Measurements from ENCODE around the gene SDR42E1. TPM values are rescaled to one million over a fixed set of nuclear protein-coding genes. Genes with fewer than 3 reads are reported as not detected.

The SDR42E1 gene
- total RNA-seq, 2 experiments from 2014 or later, result under 0.01 to 0.65 TPM

DNA sequence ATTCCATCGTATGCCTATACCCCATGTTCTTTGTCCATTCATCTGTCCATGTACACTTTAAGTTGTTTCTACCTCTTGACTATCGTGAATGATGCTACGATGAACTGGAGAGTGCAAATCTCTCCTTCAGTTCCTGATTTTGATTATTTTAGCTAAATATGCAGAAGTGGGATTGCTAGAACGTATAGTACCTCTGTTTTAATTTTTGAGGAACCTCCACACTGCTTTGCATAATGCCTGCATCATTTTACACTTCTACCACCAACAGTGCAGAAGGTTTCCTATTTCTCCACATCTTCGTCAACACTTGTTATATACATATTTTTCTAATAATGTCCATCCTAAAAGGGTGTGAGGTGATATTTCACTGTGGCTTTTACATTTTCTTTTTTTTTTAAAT is 43.9 kb downstream of the SDR42E1 start:
- ChIA-PET POLR2A (no interaction called here), CTCF (ENCODE audit: unreplicated experiment) (no interaction called here)
- no peak overlapping the region for H3K4me3 ChIP-seq (ENCODE audit: low read depth, low read length, poor library complexity, severe bottlenecking)
- DNase-seq (ENCODE audit: low spot score), result no peak
- H4K20me1 ChIP-seq (ENCODE audit: insufficient read depth, low read length), result no peaks in the 10 kb centered on the region
- no peaks in the 10 kb centered on the region for H3K4me1 ChIP-seq (ENCODE audit: insufficient read depth, low read length, poor library complexity, severe bottlenecking)
- no peaks in the 10 kb centered on the region for H3K9me2 ChIP-seq (ENCODE audit: insufficient read depth, low read length)
- H3K4me2 ChIP-seq (ENCODE audit: low read length), result no peak overlapping the region
- no peak overlapping the region for H3K27ac ChIP-seq (ENCODE audit: low read depth, low read length, poor library complexity, severe bottlenecking)
- no peak for TF ChIP-seq EZH2phosphoT487 (IDR thresholded peaks at IDR 0.05; ENCODE audit: borderline replicate concordance, low read depth, low read length)
- TF ChIP-seq, protein P1, sequence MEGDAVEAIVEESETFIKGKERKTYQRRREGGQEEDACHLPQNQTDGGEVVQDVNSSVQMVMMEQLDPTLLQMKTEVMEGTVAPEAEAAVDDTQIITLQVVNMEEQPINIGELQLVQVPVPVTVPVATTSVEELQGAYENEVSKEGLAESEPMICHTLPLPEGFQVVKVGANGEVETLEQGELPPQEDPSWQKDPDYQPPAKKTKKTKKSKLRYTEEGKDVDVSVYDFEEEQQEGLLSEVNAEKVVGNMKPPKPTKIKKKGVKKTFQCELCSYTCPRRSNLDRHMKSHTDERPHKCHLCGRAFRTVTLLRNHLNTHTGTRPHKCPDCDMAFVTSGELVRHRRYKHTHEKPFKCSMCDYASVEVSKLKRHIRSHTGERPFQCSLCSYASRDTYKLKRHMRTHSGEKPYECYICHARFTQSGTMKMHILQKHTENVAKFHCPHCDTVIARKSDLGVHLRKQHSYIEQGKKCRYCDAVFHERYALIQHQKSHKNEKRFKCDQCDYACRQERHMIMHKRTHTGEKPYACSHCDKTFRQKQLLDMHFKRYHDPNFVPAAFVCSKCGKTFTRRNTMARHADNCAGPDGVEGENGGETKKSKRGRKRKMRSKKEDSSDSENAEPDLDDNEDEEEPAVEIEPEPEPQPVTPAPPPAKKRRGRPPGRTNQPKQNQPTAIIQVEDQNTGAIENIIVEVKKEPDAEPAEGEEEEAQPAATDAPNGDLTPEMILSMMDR (conservative IDR thresholded peaks at IDR 0.05; ENCODE audit: low read length), result no peak
- no TSS peak for BruUV-seq (replicated peaks)
- H2AFZ ChIP-seq (ENCODE audit: low read length), result no peak overlapping the region
- no peaks in the 10 kb centered on the region for H3K79me2 ChIP-seq (ENCODE audit: insufficient read depth, low read depth, low read length)
- H3K36me3 ChIP-seq (ENCODE audit: insufficient read depth, low read length), result no peaks in the 10 kb centered on the region
- intact Hi-C loops (cut with micrococcal nuclease; ENCODE audit: unreplicated experiment), result loop anchor here (10.0 kb wide), 1 partner anchor 267 kb away; no protein-coding TSS in a partner anchor
- H3K9me3 ChIP-seq (ENCODE audit: low read length), result peaks cover 9% of the 10 kb centered on the region; the same call in 1 of the 2 replicates

DNA sequence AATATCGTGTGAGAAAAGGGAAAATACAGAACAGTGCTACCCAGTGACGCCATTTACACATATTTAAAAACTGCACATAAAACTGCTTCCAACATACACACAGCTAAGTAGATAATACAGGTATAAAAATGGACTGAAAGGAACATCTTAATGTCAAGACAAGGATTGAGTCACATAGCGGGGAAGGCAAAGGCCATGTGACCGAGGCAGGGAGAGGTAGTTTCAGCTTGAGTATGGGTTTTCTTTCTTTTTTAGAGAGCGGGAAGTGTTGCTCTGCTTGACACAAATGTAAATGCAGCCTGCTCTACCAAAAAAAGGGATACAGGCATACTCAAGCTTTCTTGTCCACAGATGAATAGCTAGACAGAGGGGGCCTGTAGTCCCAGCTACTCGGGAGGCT is 46.5 kb downstream of the SDR42E1 start:
- H3K79me2 ChIP-seq (ENCODE audit: insufficient read depth, low read depth, low read length), result no peaks in the 10 kb centered on the region
- DNase-seq (ENCODE audit: low spot score), result no peak
- ChIA-PET POLR2A (interaction anchor here (0.7 kb wide), 1 partner anchor 22 kb away, joined by 3 read pairs; no protein-coding TSS in a partner anchor), CTCF (ENCODE audit: unreplicated experiment) (no interaction called here)
- no peak overlapping the region for H3K4me3 ChIP-seq (ENCODE audit: low read depth, low read length, poor library complexity, severe bottlenecking)
- H3K4me1 ChIP-seq (ENCODE audit: insufficient read depth, low read length, poor library complexity, severe bottlenecking), result no peaks in the 10 kb centered on the region
- H4K20me1 ChIP-seq (ENCODE audit: insufficient read depth, low read length), result no peaks in the 10 kb centered on the region
- intact Hi-C loops (cut with micrococcal nuclease; ENCODE audit: unreplicated experiment), result loop anchor here (10.0 kb wide), 1 partner anchor 270 kb away; no protein-coding TSS in a partner anchor
- no peaks in the 10 kb centered on the region for H3K9me3 ChIP-seq (ENCODE audit: low read length)
- TF ChIP-seq EZH2phosphoT487 (IDR thresholded peaks at IDR 0.05; ENCODE audit: borderline replicate concordance, low read depth, low read length), result no peak
- TF ChIP-seq, protein P1 (conservative IDR thresholded peaks at IDR 0.05; ENCODE audit: low read length), result no peak
- no peak overlapping the region for H3K4me2 ChIP-seq (ENCODE audit: low read length)
- BruUV-seq (replicated peaks), result no TSS peak
- H2AFZ ChIP-seq (ENCODE audit: low read length), result no peak overlapping the region
- H3K27ac ChIP-seq (ENCODE audit: low read depth, low read length, poor library complexity, severe bottlenecking), result no peak overlapping the region
- peaks cover 21% of the 10 kb centered on the region for H3K36me3 ChIP-seq (ENCODE audit: insufficient read depth, low read length)
- H3K9me2 ChIP-seq (ENCODE audit: insufficient read depth, low read length), result no peaks in the 10 kb centered on the region

DNA sequence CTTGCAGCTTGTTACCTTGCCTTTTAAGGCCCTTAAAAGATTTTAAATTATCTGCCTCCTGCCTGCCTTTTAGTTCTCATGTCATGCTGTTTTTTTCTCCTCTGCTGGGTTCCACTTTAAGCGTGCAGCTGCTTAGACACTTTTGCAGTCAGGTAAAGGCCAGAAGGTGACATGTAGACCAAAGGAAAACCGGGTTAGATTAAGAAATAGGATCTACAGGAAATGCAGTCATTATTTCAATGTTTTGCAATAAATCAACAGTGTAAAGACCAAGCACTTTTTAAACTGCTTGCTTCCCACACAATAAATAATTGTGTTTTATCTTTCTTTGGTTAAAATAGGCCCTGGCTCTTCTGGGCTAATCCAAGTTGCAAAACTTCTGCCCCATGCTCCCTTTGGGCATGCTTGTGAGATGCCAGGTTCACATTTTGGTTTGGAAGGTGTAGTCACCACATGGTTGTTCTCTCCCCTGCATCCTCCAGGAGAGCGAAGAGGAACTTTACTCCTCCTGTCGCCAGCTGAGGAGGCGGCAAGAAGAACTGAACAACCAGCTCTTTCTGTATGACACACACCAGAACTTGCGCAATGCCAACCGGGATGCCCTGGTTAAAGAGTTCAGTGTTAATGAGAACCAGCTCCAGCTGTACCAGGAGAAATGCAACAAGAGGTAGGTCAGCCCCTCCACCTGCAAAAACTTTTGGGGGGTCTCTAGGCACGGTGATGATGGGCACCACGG is 54.9 kb downstream of the SDR42E1 start:
- CTCF ChIA-PET (ENCODE audit: unreplicated experiment), result no interaction called here
- H3K4me1 ChIP-seq (ENCODE audit: insufficient read depth, low read length, poor library complexity, severe bottlenecking), result no peaks in the 10 kb centered on the region
- H3K79me2 ChIP-seq (ENCODE audit: insufficient read depth, low read depth, low read length), result no peaks in the 10 kb centered on the region
- intact Hi-C loops (cut with micrococcal nuclease; ENCODE audit: unreplicated experiment), result no loop called here
- H3K4me3 ChIP-seq (ENCODE audit: low read depth, low read length, poor library complexity, severe bottlenecking), result no peak overlapping the region
- H3K9me2 ChIP-seq (ENCODE audit: insufficient read depth, low read length), result no peaks in the 10 kb centered on the region
- POLR2A ChIA-PET, result no interaction called here
- no TSS peak for BruUV-seq (replicated peaks)
- peaks cover 98% of the 10 kb centered on the region for H3K36me3 ChIP-seq (ENCODE audit: insufficient read depth, low read length)
- no peaks in the 10 kb centered on the region for H4K20me1 ChIP-seq (ENCODE audit: insufficient read depth, low read length)
- no peak overlapping the region for H3K27ac ChIP-seq (ENCODE audit: low read depth, low read length, poor library complexity, severe bottlenecking)
- H3K9me3 ChIP-seq (ENCODE audit: low read length), result peaks cover 2% of the 10 kb centered on the region
- DNase-seq (ENCODE audit: low spot score), result no peak
- TF ChIP-seq EZH2phosphoT487 (IDR thresholded peaks at IDR 0.05; ENCODE audit: borderline replicate concordance, low read depth, low read length), result no peak
- TF ChIP-seq, protein P1 (conservative IDR thresholded peaks at IDR 0.05; ENCODE audit: low read length), result no peak
- H2AFZ ChIP-seq (ENCODE audit: low read length), result no peak overlapping the region
- H3K4me2 ChIP-seq (ENCODE audit: low read length), result no peak overlapping the region

Data from OCI-LY7 (cell line).